Lower leg skin (tissue), 3 donors: ENCODE results near the gene KCNMB1.

Experiments used
- CTCF ChIP-seq, 3 donors: fragments of 450-650 bp; IDR thresholded peaks; one replicate each; pipeline ENCODE4 v1.5.1; 2016; ENCODE audit warnings: antibody characterized with exemption in 3 of 3, mild to moderate bottlenecking in 3 of 3, moderate library complexity in 2 of 3
- POLR2A ChIP-seq, 2 donors: fragments of 450-650 bp; IDR thresholded peaks; one replicate each; pipeline ENCODE4 v1.6.1; 2016 to 2017; ENCODE audit warnings: antibody characterized with exemption in 2 of 2, mild to moderate bottlenecking in 1 of 2, moderate library complexity in 1 of 2

- TF ChIP-seq CTCF (IDR thresholded peaks at IDR 0.05) (no peak), POLR2A (IDR thresholded peaks at IDR 0.05) (no peak)
Measured at GRCh38 chr5:170405817-170406216, 16.6 kb upstream of the KCNMB1 start.
